Astrocyte (in vitro differentiated cells and primary cell): ENCODE data around the gene RASA1. TPM values are rescaled to one million over a fixed set of nuclear protein-coding genes. Genes with fewer than 3 reads are reported as not detected.
A peak's percentile ranks its signal among the peaks of the same experiment; 100 is the strongest.

Experiments used
- DNase-seq: peaks from one replicate; pipeline ENCODE4 v3.0.0-alpha.2; 2010; ENCODE audit warnings: low read depth
- FAIRE-seq: peaks from 2 replicates; lab custom pipeline; 2011; peaks lifted over from hg19 to GRCh38; lab: Jason Lieb, UNC
- H2AFZ ChIP-seq: 2 replicates; pipeline ENCODE4 v1.6.0; 2012; ENCODE audit warnings: low read depth, low read length, inconsistent platforms
- H3K27ac ChIP-seq: 2 replicates; pipeline ENCODE4 v1.5.1; 2011; ENCODE audit warnings: low read depth, low read length, inconsistent platforms
- H3K27me3 ChIP-seq: 2 replicates; pipeline ENCODE4 v1.6.0; 2011; ENCODE audit warnings: low read length, inconsistent platforms; ENCODE audit not compliant: insufficient read depth
- H3K36me3 ChIP-seq: 2 replicates; pipeline ENCODE4 v1.5.1; 2011; ENCODE audit warnings: low read length, inconsistent platforms; ENCODE audit not compliant: insufficient read depth
- H3K4me1 ChIP-seq: 2 replicates; pipeline ENCODE4 v1.5.1; 2011; ENCODE audit warnings: low read length, inconsistent platforms; ENCODE audit not compliant: insufficient read depth
- H3K4me2 ChIP-seq: 2 replicates; pipeline ENCODE4 v1.6.0; 2012; ENCODE audit warnings: low read length, inconsistent platforms
- H3K4me3 ChIP-seq: 2 replicates; pipeline ENCODE4 v1.5.1; 2011; ENCODE audit warnings: low read depth, mild to moderate bottlenecking, low read length, inconsistent platforms; ENCODE audit not compliant: insufficient read depth
- H3K79me2 ChIP-seq: 2 replicates; pipeline ENCODE4 v1.6.0; 2012; ENCODE audit warnings: mild to moderate bottlenecking, low read length, inconsistent platforms; ENCODE audit not compliant: insufficient read depth
- H3K9ac ChIP-seq: 2 replicates; pipeline ENCODE4 v1.6.0; 2012; ENCODE audit warnings: mild to moderate bottlenecking, low read length, inconsistent platforms
- H3K9me3 ChIP-seq: 2 replicates; pipeline ENCODE4 v1.5.1; 2012; ENCODE audit warnings: low read depth, mild to moderate bottlenecking, low read length, inconsistent platforms; ENCODE audit not compliant: insufficient read depth
- H4K20me1 ChIP-seq: 2 replicates; pipeline ENCODE4 v1.6.0; 2012; ENCODE audit warnings: low read length, inconsistent platforms; ENCODE audit not compliant: insufficient read depth
- H3K27ac Mint-ChIP-seq: one replicate; pipeline ENCODE4 v1.8.0; 2021; ENCODE audit warnings: mild to moderate bottlenecking, mixed read lengths; ENCODE audit not compliant: unreplicated experiment
- H3K27me3 Mint-ChIP-seq: one replicate; pipeline ENCODE4 v1.8.0; 2021; ENCODE audit warnings: low read depth, mixed read lengths; ENCODE audit not compliant: unreplicated experiment
- H3K36me3 Mint-ChIP-seq: one replicate; pipeline ENCODE4 v1.8.0; 2021; ENCODE audit warnings: low read depth, mixed read lengths; ENCODE audit not compliant: unreplicated experiment
- H3K4me1 Mint-ChIP-seq: one replicate; pipeline ENCODE4 v1.8.0; 2021; ENCODE audit warnings: low read depth, mixed read lengths; ENCODE audit not compliant: unreplicated experiment
- H3K4me3 Mint-ChIP-seq: one replicate; pipeline ENCODE4 v1.8.0; 2021; ENCODE audit warnings: mild to moderate bottlenecking, moderate library complexity, mixed read lengths; ENCODE audit not compliant: unreplicated experiment
- H3K9me3 Mint-ChIP-seq: one replicate; pipeline ENCODE4 v1.8.0; 2021; ENCODE audit warnings: mild to moderate bottlenecking, mixed read lengths; ENCODE audit not compliant: unreplicated experiment
- CTCF ChIP-seq: IDR thresholded peaks from 2 replicates; pipeline ENCODE4 v1.5.1; 2011; ENCODE audit warnings: low read depth, mild to moderate bottlenecking, inconsistent platforms, low read length, moderate library complexity; ENCODE audit not compliant: insufficient read depth
- EZH2 ChIP-seq: IDR thresholded peaks from 2 replicates; pipeline ENCODE4 v1.6.1; 2012; ENCODE audit warnings: mild to moderate bottlenecking, low read length, inconsistent platforms; ENCODE audit not compliant: insufficient read depth
- total RNA-seq: library from RNA; stranded (reverse); gene quantifications from 2 replicates; pipeline ENCODE4 v1.2.1, GENCODE V29; 2021

RASA1 gene
- total RNA-seq, 1 donor from 2014 or later, result 62.8 TPM

- Histone ChIP-seq H3K27me3 (no peaks in the 10 kb centered on the region), H3K36me3 (peaks cover 26% of the 10 kb centered on the region), H3K4me1 (no peaks in the 10 kb centered on the region), H3K79me2 (peaks cover 5% of the 10 kb centered on the region), H3K4me3 (no peak overlapping the region), H4K20me1 (no peaks in the 10 kb centered on the region), H3K9ac (no peak overlapping the region), H3K4me2 (no peak overlapping the region), H3K27ac (no peak overlapping the region), H2AFZ (no peak overlapping the region), H3K9me3 (no peaks in the 10 kb centered on the region)
- peaks cover 21% of the 10 kb centered on the region for H3K36me3 Mint-ChIP-seq
- H3K9me3 Mint-ChIP-seq, result no peaks in the 10 kb centered on the region
- H3K4me1 Mint-ChIP-seq, result peaks cover 7% of the 10 kb centered on the region
- no peak overlapping the region for H3K27ac Mint-ChIP-seq
- TF ChIP-seq EZH2 (no peak), CTCF (no peak)
- H3K4me3 Mint-ChIP-seq, result no peak overlapping the region
- H3K27me3 Mint-ChIP-seq, result no peaks in the 10 kb centered on the region
- DNase-seq, result no peak
- FAIRE-seq, result no peak
Measured at GRCh38 chr5:87360132-87360531, 92.4 kb downstream of the RASA1 start.

- DNase-seq, result peak; percentile 51
- peaks cover 15% of the 10 kb centered on the region for H3K36me3 Mint-ChIP-seq
- H3K4me3 Mint-ChIP-seq, result no peak overlapping the region
- H3K27me3 ChIP-seq, result no peaks in the 10 kb centered on the region
- H3K4me2 ChIP-seq, result no peak overlapping the region
- H3K9ac ChIP-seq, result no peak overlapping the region
- H3K4me3 ChIP-seq, result no peak overlapping the region
- H3K27me3 Mint-ChIP-seq, result no peaks in the 10 kb centered on the region
- no peaks in the 10 kb centered on the region for H4K20me1 ChIP-seq
- H3K27ac Mint-ChIP-seq, result no peak overlapping the region
- H3K36me3 ChIP-seq, result peaks cover 18% of the 10 kb centered on the region
- no peak overlapping the region for H2AFZ ChIP-seq
- H3K79me2 ChIP-seq, result peaks cover 5% of the 10 kb centered on the region
- no peaks in the 10 kb centered on the region for H3K9me3 ChIP-seq
- H3K9me3 Mint-ChIP-seq, result no peaks in the 10 kb centered on the region
- FAIRE-seq, result no peak
- peaks cover 7% of the 10 kb centered on the region for H3K4me1 Mint-ChIP-seq
- TF ChIP-seq EZH2 (no peak), CTCF (no peak)
- H3K4me1 ChIP-seq, result no peaks in the 10 kb centered on the region
- no peak overlapping the region for H3K27ac ChIP-seq
Measured at GRCh38 chr5:87361031-87361445, 93.4 kb downstream of the RASA1 start.

GRCh38 chr5:87361536-87362213 lies 94.0 kb downstream of the RASA1 start:
- Histone ChIP-seq H4K20me1 (no peaks in the 10 kb centered on the region), H2AFZ (no peak overlapping the region), H3K9me3 (no peaks in the 10 kb centered on the region), H3K4me1 (no peaks in the 10 kb centered on the region), H3K4me2 (no peak overlapping the region), H3K27ac (no peak overlapping the region), H3K79me2 (no peaks in the 10 kb centered on the region), H3K36me3 (peaks cover 16% of the 10 kb centered on the region), H3K27me3 (no peaks in the 10 kb centered on the region), H3K4me3 (no peak overlapping the region), H3K9ac (no peak overlapping the region)
- H3K4me3 Mint-ChIP-seq, result no peak overlapping the region
- FAIRE-seq, result no peak
- H3K4me1 Mint-ChIP-seq, result peaks cover 7% of the 10 kb centered on the region
- no peaks in the 10 kb centered on the region for H3K9me3 Mint-ChIP-seq
- TF ChIP-seq EZH2, result no peak
- H3K27me3 Mint-ChIP-seq, result no peaks in the 10 kb centered on the region
- no peak for DNase-seq
- peak overlapping the region; percentile 5 for H3K27ac Mint-ChIP-seq
- peaks cover 12% of the 10 kb centered on the region for H3K36me3 Mint-ChIP-seq
